Measurements from ENCODE around the gene MAP2K7.

DNA sequence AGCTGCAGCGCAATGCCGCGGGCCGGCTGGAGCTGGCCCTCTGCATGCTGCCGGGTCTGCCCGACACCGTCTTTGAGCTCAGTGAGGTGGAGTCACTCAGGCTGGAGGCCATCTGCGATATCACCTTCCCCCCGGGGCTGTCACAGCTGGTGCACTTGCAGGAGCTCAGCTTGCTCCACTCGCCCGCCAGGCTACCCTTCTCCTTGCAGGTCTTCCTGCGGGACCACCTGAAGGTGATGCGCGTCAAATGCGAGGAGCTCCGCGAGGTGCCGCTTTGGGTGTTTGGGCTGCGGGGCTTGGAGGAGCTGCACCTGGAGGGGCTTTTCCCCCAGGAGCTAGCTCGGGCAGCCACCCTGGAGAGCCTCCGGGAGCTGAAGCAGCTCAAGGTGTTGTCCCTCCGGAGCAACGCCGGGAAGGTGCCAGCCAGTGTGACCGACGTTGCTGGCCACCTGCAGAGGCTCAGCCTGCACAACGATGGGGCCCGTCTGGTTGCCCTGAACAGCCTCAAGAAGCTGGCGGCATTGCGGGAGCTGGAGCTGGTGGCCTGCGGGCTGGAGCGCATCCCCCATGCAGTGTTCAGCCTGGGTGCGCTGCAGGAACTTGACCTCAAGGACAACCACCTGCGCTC is 3.8 kb upstream of the MAP2K7 start:
- TF ChIP-seq, protein P1, sequence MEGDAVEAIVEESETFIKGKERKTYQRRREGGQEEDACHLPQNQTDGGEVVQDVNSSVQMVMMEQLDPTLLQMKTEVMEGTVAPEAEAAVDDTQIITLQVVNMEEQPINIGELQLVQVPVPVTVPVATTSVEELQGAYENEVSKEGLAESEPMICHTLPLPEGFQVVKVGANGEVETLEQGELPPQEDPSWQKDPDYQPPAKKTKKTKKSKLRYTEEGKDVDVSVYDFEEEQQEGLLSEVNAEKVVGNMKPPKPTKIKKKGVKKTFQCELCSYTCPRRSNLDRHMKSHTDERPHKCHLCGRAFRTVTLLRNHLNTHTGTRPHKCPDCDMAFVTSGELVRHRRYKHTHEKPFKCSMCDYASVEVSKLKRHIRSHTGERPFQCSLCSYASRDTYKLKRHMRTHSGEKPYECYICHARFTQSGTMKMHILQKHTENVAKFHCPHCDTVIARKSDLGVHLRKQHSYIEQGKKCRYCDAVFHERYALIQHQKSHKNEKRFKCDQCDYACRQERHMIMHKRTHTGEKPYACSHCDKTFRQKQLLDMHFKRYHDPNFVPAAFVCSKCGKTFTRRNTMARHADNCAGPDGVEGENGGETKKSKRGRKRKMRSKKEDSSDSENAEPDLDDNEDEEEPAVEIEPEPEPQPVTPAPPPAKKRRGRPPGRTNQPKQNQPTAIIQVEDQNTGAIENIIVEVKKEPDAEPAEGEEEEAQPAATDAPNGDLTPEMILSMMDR (conservative IDR thresholded peaks at IDR 0.05; ENCODE audit: low read length): no peak
- TF ChIP-seq EZH2phosphoT487 (IDR thresholded peaks at IDR 0.05; ENCODE audit: borderline replicate concordance): no peak

Data from Loucy (cell line).